Measurements from ENCODE around the gene FSD1. TPM values are rescaled to one million over a fixed set of nuclear protein-coding genes. Genes with fewer than 3 reads are reported as not detected.

Gene FSD1
- total and polyA plus RNA-seq, 9 of the 15 experiments (the other 6 are each of a cell fraction or from before 2014, with no cell fraction given) = 0.11 to 1.9 (median 0.94) TPM; not detected in 1

- TF ChIP-seq GTF3C2 (IDR thresholded peaks at IDR 0.05; ENCODE audit: borderline replicate concordance, extremely low read depth, insufficient read length) = no peak
- TF ChIP-seq ZFP36 (IDR thresholded peaks at IDR 0.05; ENCODE audit: low read depth, low read length, partially characterized antibody) = peak; percentile 73
- peak; percentile 88 for TF ChIP-seq BCOR (IDR thresholded peaks at IDR 0.05)
- TF ChIP-seq ZBTB17 (CRISPR knock-in tag; IDR thresholded peaks at IDR 0.05) = no peak
- TF ChIP-seq RCOR1 (IDR thresholded peaks at IDR 0.05; ENCODE audit: borderline replicate concordance in 1 of 2, low read depth in 2 of 2, low read length in 2 of 2) = no peak
- no peak for TF ChIP-seq ZNF324 (CRISPR knock-in tag; IDR thresholded peaks at IDR 0.05)
- no peak for TF ChIP-seq HIVEP1 (CRISPR knock-in tag; IDR thresholded peaks at IDR 0.05)
- no peak for TF ChIP-seq ZNF175 (CRISPR knock-in tag; IDR thresholded peaks at IDR 0.05; ENCODE audit: low read depth)
- TF ChIP-seq KDM1A (IDR thresholded peaks at IDR 0.05) = peak; percentile 66 to 81; a peak in 3 of 4 replicates
Measured at GRCh38 chr19:4350111-4350510, 45.7 kb downstream of the FSD1 start (continued).

- peak; percentile 41; the same call in 1 of the 2 replicates for TF ChIP-seq POLR2G (IDR thresholded peaks at IDR 0.05; ENCODE audit: low read depth, low read length)
- TF ChIP-seq GABPA (tag; conservative IDR thresholded peaks at IDR 0.05; ENCODE audit: low read depth) = no peak
- 0 out of 2 replicates have a peak, but pooled peaks have one; percentile 17 for TF ChIP-seq RBFOX2 (IDR thresholded peaks at IDR 0.05; ENCODE audit: low read depth, low read length)
- no peak for TF ChIP-seq ZNF778 (CRISPR knock-in tag; IDR thresholded peaks at IDR 0.05)
- H3K36me3 ChIP-seq (ENCODE audit: control insufficient read depth, insufficient read depth, low read length) = peaks cover 20% of the 10 kb centered on the region; the same call in 2 of the 3 replicates
- no peak overlapping the region for H2AFZ ChIP-seq (ENCODE audit: low read depth, low read length)
- H4K20me1 ChIP-seq (replicated peaks; ENCODE audit: control insufficient read depth, insufficient read depth, low read length) = peaks cover 3% of the 10 kb centered on the region; the same call in 1 of the 2 replicates
- no peaks in the 10 kb centered on the region for H3K9me1 ChIP-seq (ENCODE audit: control insufficient read depth, insufficient read depth, low read length)
- H3K4me1 ChIP-seq (replicated peaks in 1 of 2; ENCODE audit: control insufficient read depth in 2 of 2, insufficient read depth in 2 of 2, low read length in 2 of 2) = peaks cover 0 to 22% of the 10 kb centered on the region in 2 experiments; a peak in 2 of 5 replicates
- in situ Hi-C loops (cut with MboI) = no loop called here
- DNase-seq (ENCODE audit: extremely low read depth in 1 of 4, low spot score in 3 of 4) (no peak), FAIRE-seq (no peak), ATAC-seq (no peak)
- no peaks in the 10 kb centered on the region; the same call in 2 of the 3 replicates for H3K79me2 ChIP-seq (ENCODE audit: control insufficient read depth, insufficient read depth, low read length)
- BruUV-seq (replicated peaks) = no TSS peak
- no peak overlapping the region for H3K27ac ChIP-seq (ENCODE audit: extremely low read depth, low read depth, low read length)
- H3K9ac ChIP-seq (ENCODE audit: insufficient read depth in 1 of 2, low read depth in 2 of 2, low read length in 2 of 2) = peak overlapping the region in 1 of 2 experiments; percentile 79; a peak in 2 of 4 replicates
- no peaks in the 10 kb centered on the region for H3K27me3 ChIP-seq (ENCODE audit: control insufficient read depth in 2 of 2, insufficient read depth in 2 of 2, low read length in 2 of 2)
- H3K4me2 ChIP-seq (ENCODE audit: insufficient read depth, low read length) = no peak overlapping the region
- no peak overlapping the region for H3K4me3 ChIP-seq
- intact Hi-C loops (cut with micrococcal nuclease) = no loop called here
- H3K9me3 ChIP-seq (replicated peaks; ENCODE audit: control insufficient read depth, insufficient read depth, low read depth, low read length) = no peaks in the 10 kb centered on the region
- WGBS (ENCODE audit: insufficient coverage, low coverage, missing lambda C conversion rate) = 89% methylated on average over 9 of the region's 9 CpGs
- ChIA-PET POLR2A (interaction anchor here (2.1 kb wide), 1 partner anchor 9 kb away, joined by 7 read pairs; no protein-coding TSS in a partner anchor), CTCF (ENCODE audit: low intra/inter-chr PET ratio) (no interaction called here)
Measured at GRCh38 chr19:4350726-4351125, 46.3 kb downstream of the FSD1 start.
